ENCODE results near the gene GPANK1.
A peak's percentile ranks its signal among the peaks of the same experiment; 100 is the strongest.

Gene GPANK1

GRCh38 chr6:31639449-31639861 is 25.3 kb downstream of the GPANK1 start:
- peak; percentile 44 for DNase-seq

GRCh38 chr6:31639043-31639442 is 25.8 kb downstream of the GPANK1 start:
- no peak for DNase-seq

GRCh38 chr6:31636698-31637596 is 27.9 kb downstream of the GPANK1 start:
- no peak for DNase-seq

GRCh38 chr6:31634969-31635575 is 29.7 kb downstream of the GPANK1 start:
- no peak for DNase-seq

- no peak for DNase-seq
These were observed 30.7 kb downstream of the GPANK1 start for GRCh38 chr6:31634131-31634530.

- DNase-seq, result no peak
These were observed 31.4 kb downstream of the GPANK1 start for GRCh38 chr6:31633447-31633846.

- no peak for DNase-seq
These were observed 32.4 kb downstream of the GPANK1 start for GRCh38 chr6:31632279-31632946.

- DNase-seq, result no peak
These were observed 33.0 kb downstream of the GPANK1 start for GRCh38 chr6:31631681-31632278.

GRCh38 chr6:31631209-31631608 is 33.6 kb downstream of the GPANK1 start:
- DNase-seq, result no peak

GRCh38 chr6:31630177-31630934 is 34.4 kb downstream of the GPANK1 start:
- no peak for DNase-seq

GRCh38 chr6:31629014-31629413 is 35.8 kb downstream of the GPANK1 start:
- no peak for DNase-seq

- no peak for DNase-seq
These were observed 37.0 kb downstream of the GPANK1 start for GRCh38 chr6:31627690-31628287.

GRCh38 chr6:31626952-31627351 is 37.8 kb downstream of the GPANK1 start:
- DNase-seq, result no peak

GRCh38 chr6:31624070-31624469 is 40.7 kb downstream of the GPANK1 start:
- no peak for DNase-seq

GRCh38 chr6:31622684-31623091 is 42.1 kb downstream of the GPANK1 start:
- no peak for DNase-seq

GRCh38 chr6:31621991-31622390 is 42.8 kb downstream of the GPANK1 start:
- peak; percentile 29 for DNase-seq

GRCh38 chr6:31621320-31621939 is 43.4 kb downstream of the GPANK1 start:
- no peak for DNase-seq

GRCh38 chr6:31620586-31621319 is 44.0 kb downstream of the GPANK1 start, which contains the start of gene PRRC2A:
TSS of gene PRRC2A (plus strand) at chr6:31620715. CDS start at chr6:31622790, 2,075 bp downstream.
- DNase-seq, result no peak

GRCh38 chr6:31619805-31620585 is 44.8 kb downstream of the GPANK1 start:
- DNase-seq, result peak; percentile 100

- no peak for DNase-seq
These were observed 47.8 kb downstream of the GPANK1 start for GRCh38 chr6:31617010-31617409.

Measured in fibroblast of skin of scalp (primary cell).